WTC11 (cell line): ENCODE results near the gene SKAP1. TPM values are rescaled to one million over a fixed set of nuclear protein-coding genes. Genes with fewer than 3 reads are reported as not detected.

Experiments
- ATAC-seq: fragments of 200-7000 bp; cut with Tn5 transposase; 2 replicates; pipeline ENCODE4 v1.10.0; 2021; ENCODE audit warnings: mild to moderate bottlenecking, moderate library complexity
- CTCF ChIA-PET: fragments of 300-600 bp; sonication (Branson Sonifier 250); formaldehyde crosslinking; loops from one replicate; lab custom pipeline; 2021; ENCODE audit warnings: antibody characterized with exemption; lab: Charles Lee
- POLR2A ChIA-PET: fragments of 350-600 bp; sonication (Branson Sonifier 250); formaldehyde crosslinking; loops from one replicate; lab custom pipeline; 2021; ENCODE audit warnings: antibody characterized with exemption; lab: Charles Lee
- DNase-seq: peaks from one replicate; pipeline ENCODE4 v3.0.0; 2021; ENCODE audit warnings: low spot score
- H3K27ac Mint-ChIP-seq: 2 replicates; pipeline ENCODE4 v1.8.0; 2021; ENCODE audit warnings: mixed read lengths
- H3K27me3 Mint-ChIP-seq: 2 replicates; pipeline ENCODE4 v1.8.0; 2021; ENCODE audit warnings: low read depth, mild to moderate bottlenecking, moderate library complexity, mixed read lengths
- H3K36me3 Mint-ChIP-seq: 2 replicates; pipeline ENCODE4 v1.8.0; 2021; ENCODE audit warnings: mixed read lengths
- H3K4me1 Mint-ChIP-seq: 2 replicates; pipeline ENCODE4 v1.8.0; 2022; ENCODE audit warnings: mixed read lengths
- H3K4me3 Mint-ChIP-seq: 2 replicates; pipeline ENCODE4 v1.8.0; 2021; ENCODE audit warnings: mild to moderate bottlenecking, moderate library complexity, mixed read lengths
- H3K9me3 Mint-ChIP-seq: 2 replicates; pipeline ENCODE4 v1.8.0; 2021; ENCODE audit warnings: mixed read lengths
- AFF4 ChIP-seq: sonication (generic); formaldehyde crosslinking; IDR thresholded peaks from 2 replicates; pipeline ENCODE4 v1.8.1; 2023; ENCODE audit warnings: mild to moderate bottlenecking, missing genetic modification reagents, borderline replicate concordance
- CTCF ChIP-seq: fragments of 200-600 bp; IDR thresholded peaks from 2 replicates; pipeline ENCODE4 v1.8.0; 2022; ENCODE audit warnings: antibody characterized with exemption
- E2F1 ChIP-seq: sonication (generic); formaldehyde crosslinking; IDR thresholded peaks from 2 replicates; pipeline ENCODE4 v1.8.0; 2022; ENCODE audit warnings: mild to moderate bottlenecking, missing genetic modification reagents
- E2F4 ChIP-seq: sonication (generic); formaldehyde crosslinking; IDR thresholded peaks from 2 replicates; pipeline ENCODE4 v1.8.1; 2022; ENCODE audit warnings: low read depth, mild to moderate bottlenecking, moderate library complexity, missing genetic modification reagents, borderline replicate concordance
- ELF4 ChIP-seq: sonication (generic); formaldehyde crosslinking; IDR thresholded peaks from 2 replicates; pipeline ENCODE4 v1.8.1; 2022; ENCODE audit warnings: low read depth, mild to moderate bottlenecking, moderate library complexity, missing genetic modification reagents
- GRHL2 ChIP-seq: fragments of 250-450 bp; sonication (Bioruptor Pico); IDR thresholded peaks from 2 replicates; pipeline ENCODE4 v1.8.0; 2022; ENCODE audit warnings: mild to moderate bottlenecking, moderate library complexity; ENCODE audit not compliant: insufficient replicate concordance, severe bottlenecking
- MLX ChIP-seq: sonication (generic); formaldehyde crosslinking; IDR thresholded peaks from 2 replicates; pipeline ENCODE4 v1.8.1; 2023; ENCODE audit warnings: mild to moderate bottlenecking, missing genetic modification reagents, moderate library complexity
- MXD4 ChIP-seq: fragments of 250-450 bp; sonication (Bioruptor Pico); IDR thresholded peaks from 2 replicates; pipeline ENCODE4 v1.8.0; 2021; ENCODE audit warnings: mild to moderate bottlenecking, moderate library complexity, borderline replicate concordance
- MYBL2 ChIP-seq: sonication (generic); formaldehyde crosslinking; IDR thresholded peaks from 2 replicates; pipeline ENCODE4 v1.8.1; 2023; ENCODE audit warnings: mild to moderate bottlenecking, moderate library complexity, missing genetic modification reagents
- NR3C1 ChIP-seq: sonication (generic); formaldehyde crosslinking; conservative IDR thresholded peaks from 2 replicates; pipeline ENCODE4 v1.8.1; 2023; ENCODE audit warnings: low read depth, mild to moderate bottlenecking, missing genetic modification reagents
- PRRX2 ChIP-seq: fragments of 250-450 bp; sonication (Bioruptor Pico); IDR thresholded peaks from 2 replicates; pipeline ENCODE4 v1.8.0; 2021; ENCODE audit warnings: mild to moderate bottlenecking
- RELA ChIP-seq: sonication (generic); formaldehyde crosslinking; IDR thresholded peaks from 2 replicates; pipeline ENCODE4 v1.8.1; 2022; ENCODE audit warnings: missing genetic modification reagents, mild to moderate bottlenecking, borderline replicate concordance
- SMAD3 ChIP-seq: sonication (generic); formaldehyde crosslinking; IDR thresholded peaks from 2 replicates; pipeline ENCODE4 v1.8.0; 2022; ENCODE audit warnings: missing genetic modification reagents, mild to moderate bottlenecking, borderline replicate concordance
- ZNF138 ChIP-seq: sonication (generic); formaldehyde crosslinking; conservative IDR thresholded peaks from 2 replicates; pipeline ENCODE4 v1.8.1; 2022; ENCODE audit warnings: mild to moderate bottlenecking, moderate library complexity, missing genetic modification reagents
- ZNF281 ChIP-seq: sonication (generic); formaldehyde crosslinking; IDR thresholded peaks from 2 replicates; pipeline ENCODE4 v1.8.0; 2023; ENCODE audit warnings: mild to moderate bottlenecking, missing genetic modification reagents
- ZNF317 ChIP-seq: sonication (generic); formaldehyde crosslinking; IDR thresholded peaks from 2 replicates; pipeline ENCODE4 v1.8.1; 2023; ENCODE audit warnings: low read depth, mild to moderate bottlenecking, moderate library complexity, missing genetic modification reagents, borderline replicate concordance
- ZNF671 ChIP-seq: fragments of 250-450 bp; sonication (Bioruptor Pico); IDR thresholded peaks from 2 replicates; pipeline ENCODE4 v1.8.0; 2021; ENCODE audit warnings: mild to moderate bottlenecking
- total RNA-seq: library from RNA; stranded (reverse); gene quantifications from 3 replicates; pipeline ENCODE4 v1.2.3, GENCODE V29; 2021

The SKAP1 gene
- total RNA-seq, 1 experiment from 2014 or later = not detected

GRCh38 chr17:48308581-48308980 is 121.4 kb downstream of the SKAP1 start (continued):
- TF ChIP-seq ZNF281 (no peak), ELF4 (no peak), MYBL2 (no peak)

- no peak for TF ChIP-seq MYBL2
- no peak for TF ChIP-seq ZNF671 (CRISPR knock-in tag)
- no peak for TF ChIP-seq MLX
- no peak for TF ChIP-seq ZNF317 (CRISPR knock-in tag)
- peak; percentile 69 for TF ChIP-seq CTCF
- POLR2A ChIA-PET = interaction anchor here (0.6 kb wide), 1 partner anchor 1463 kb away, joined by 3 read pairs; no protein-coding TSS in a partner anchor
- peak; percentile 59 for DNase-seq
- Mint-ChIP-seq H3K27me3 (peaks cover 18% of the 10 kb centered on the region), H3K9me3 (no peaks in the 10 kb centered on the region), H3K27ac (no peak overlapping the region), H3K4me3 (no peak overlapping the region), H3K4me1 (peaks cover 14% of the 10 kb centered on the region), H3K36me3 (no peaks in the 10 kb centered on the region)
- CTCF ChIA-PET = interaction anchor here (0.6 to 2.5 kb wide), 42 partner anchors 9 to 329 kb away, joined by 3 to 26 read pairs (median 4); partner anchors contain the start of gene HOXB5
- peak; percentile 81 for ATAC-seq
Observed at GRCh38 chr17:48307814-48308411, 122.1 kb downstream of the SKAP1 start.

GRCh38 chr17:48307255-48307654 is 122.8 kb downstream of the SKAP1 start:
- no peaks in the 10 kb centered on the region for H3K36me3 Mint-ChIP-seq
- H3K4me3 Mint-ChIP-seq = no peak overlapping the region
- TF ChIP-seq AFF4 (CRISPR knock-in tag) (no peak), SMAD3 (CRISPR knock-in tag) (no peak)
- ATAC-seq (no peak), DNase-seq (no peak)
- peaks cover 15% of the 10 kb centered on the region for H3K4me1 Mint-ChIP-seq
- POLR2A ChIA-PET = no interaction called here
- H3K27me3 Mint-ChIP-seq = peaks cover 18% of the 10 kb centered on the region
- H3K27ac Mint-ChIP-seq = no peak overlapping the region
- CTCF ChIA-PET = interaction anchor here (1.0 to 2.5 kb wide), 14 partner anchors 9 to 329 kb away, joined by 3 to 26 read pairs (median 7); no protein-coding TSS in a partner anchor
- no peaks in the 10 kb centered on the region for H3K9me3 Mint-ChIP-seq

- H3K9me3 Mint-ChIP-seq = no peaks in the 10 kb centered on the region
- no peaks in the 10 kb centered on the region; the same call in 1 of the 2 replicates for H3K27me3 Mint-ChIP-seq
- H3K36me3 Mint-ChIP-seq = no peaks in the 10 kb centered on the region
- H3K4me1 Mint-ChIP-seq = peaks cover 5% of the 10 kb centered on the region
- DNase-seq = no peak
- ChIA-PET POLR2A (no interaction called here), CTCF (interaction anchor here (1.4 to 1.7 kb wide), 3 partner anchors 72 to 170 kb away, joined by 3 to 4 read pairs (median 4); no protein-coding TSS in a partner anchor)
- no peak overlapping the region for H3K4me3 Mint-ChIP-seq
- H3K27ac Mint-ChIP-seq = no peak overlapping the region
- no peak for ATAC-seq
- TF ChIP-seq PRRX2 (CRISPR knock-in tag) (no peak), E2F4 (CRISPR knock-in tag) (no peak), GRHL2 (no peak), ZNF138 (no peak), RELA (CRISPR knock-in tag) (no peak), ELF4 (no peak), E2F1 (CRISPR knock-in tag) (no peak), MXD4 (CRISPR knock-in tag) (no peak), NR3C1 (CRISPR knock-in tag) (no peak)
Observed at GRCh38 chr17:48301002-48301401, 129.0 kb downstream of the SKAP1 start.
